ENCODE measurements around the gene NDUFS8. TPM values are rescaled to one million over a fixed set of nuclear protein-coding genes. Genes with fewer than 3 reads are reported as not detected.
A peak's percentile ranks its signal among the peaks of the same experiment; 100 is the strongest.

NDUFS8 gene
- total and polyA plus RNA-seq, 2 donors (not counting 1 experiment from before 2014, with no cell fraction given), result 73.9 to 84.6 TPM

DNA sequence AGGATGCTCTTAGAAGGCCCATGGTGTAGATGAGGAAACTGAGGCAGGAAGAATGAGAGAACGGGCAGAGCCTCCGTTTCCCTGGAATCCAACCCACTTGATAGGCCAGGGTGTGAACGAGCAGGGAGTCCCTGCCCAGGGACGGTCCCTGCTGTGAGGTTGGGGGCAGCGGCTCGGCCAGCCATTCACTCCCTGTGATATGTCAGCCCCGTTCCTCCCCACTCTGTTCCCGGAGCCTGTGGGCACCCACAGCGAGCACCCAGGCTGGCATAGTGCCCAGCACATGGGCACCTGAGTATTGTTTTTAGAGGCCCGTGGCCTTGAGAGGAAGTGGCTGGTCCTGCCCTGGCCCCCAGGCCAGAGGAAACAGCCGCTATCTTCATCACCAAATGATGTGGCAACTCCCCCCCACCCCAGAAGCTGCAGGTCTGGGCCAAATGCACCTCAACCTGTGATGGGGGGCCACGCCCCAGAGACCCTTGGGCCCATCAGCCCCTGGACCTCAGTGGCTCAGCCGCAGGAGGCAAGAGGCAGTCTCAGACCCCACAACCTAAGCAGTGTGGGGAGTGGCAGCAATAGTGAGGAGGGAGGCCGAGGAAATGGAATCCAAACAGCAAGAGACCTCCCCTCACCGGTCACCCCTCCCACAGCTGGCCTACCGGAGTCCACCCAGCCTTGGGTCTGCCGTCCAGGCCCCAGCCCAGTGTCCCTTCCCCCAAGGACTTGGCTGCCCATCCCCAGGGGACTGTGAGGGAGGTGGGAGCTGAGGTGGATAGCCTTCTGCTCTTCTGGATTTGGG lies 18.2 kb upstream of the NDUFS8 start:
- no peaks in the 10 kb centered on the region for H3K9me3 Mint-ChIP-seq (ENCODE audit: insufficient read depth)
- no peak overlapping the region for H3K27ac Mint-ChIP-seq
- peaks cover 16% of the 10 kb centered on the region for H4K20me1 ChIP-seq (ENCODE audit: control insufficient read depth, insufficient read depth, low read length, poor library complexity, severe bottlenecking)
- ChIA-PET CTCF (interaction anchor here (4.9 kb wide), 1 partner anchor 197 kb away, joined by 72 read pairs; no protein-coding TSS in a partner anchor), POLR2A (interaction anchor here (1.0 kb wide), 1 partner anchor 255 kb away, joined by 3 read pairs; no protein-coding TSS in a partner anchor)
- H3K4me3 ChIP-seq (ENCODE audit: control extremely low read depth in 1 of 5, extremely low read depth in 1 of 5, insufficient read depth in 1 of 5, low read depth in 2 of 5, low read length in 4 of 5), result no peak overlapping the region
- H3K36me3 ChIP-seq (replicated peaks in 1 of 2; ENCODE audit: control extremely low read depth in 1 of 2, control insufficient read depth in 1 of 2, extremely low read depth in 1 of 2, insufficient read depth in 2 of 2, low read length in 1 of 2), result no peaks in the 10 kb centered on the region
- WGBS (ENCODE audit: insufficient coverage), result 77% methylated on average over 9 of the region's 17 CpGs
- intact Hi-C loops (cut with micrococcal nuclease), result no loop called here
- no peak overlapping the region for H2AFZ ChIP-seq (ENCODE audit: insufficient read depth, low read depth, low read length, poor library complexity, severe bottlenecking)
- H3K9ac ChIP-seq (ENCODE audit: low read length), result no peak overlapping the region
- ATAC-seq (ENCODE audit: low read depth) (no peak), DNase-seq (no peak)
- H3K79me2 ChIP-seq (ENCODE audit: control insufficient read depth, insufficient read depth, low read length), result peaks cover 21% of the 10 kb centered on the region
- H3K9me3 ChIP-seq (ENCODE audit: control extremely low read depth in 1 of 3, control insufficient read depth in 2 of 3, insufficient read depth in 1 of 3, low read length in 2 of 3), result no peaks in the 10 kb centered on the region
- peaks cover 32% of the 10 kb centered on the region for H3K4me1 Mint-ChIP-seq
- H3K4me1 ChIP-seq (ENCODE audit: control insufficient read depth in 2 of 2, insufficient read depth in 2 of 2, low read length in 2 of 2), result peaks cover 34 to 42% of the 10 kb centered on the region in 2 donors
- no peak overlapping the region for H3K4me3 Mint-ChIP-seq
- no peaks in the 10 kb centered on the region for H3K27me3 Mint-ChIP-seq
- TF ChIP-seq EZH2 (IDR thresholded peaks at IDR 0.05; ENCODE audit: borderline replicate concordance, insufficient read depth, low read depth, low read length, poor library complexity, severe bottlenecking), result no peak
- H3K27ac ChIP-seq (ENCODE audit: low read length in 2 of 2), result no peak overlapping the region
- no peak overlapping the region for H3K4me2 ChIP-seq (replicated peaks; ENCODE audit: low read depth, low read length, poor library complexity, severe bottlenecking)
- H3K27me3 ChIP-seq (replicated peaks in 1 of 4; ENCODE audit: control extremely low read depth in 1 of 4, control insufficient read depth in 3 of 4, insufficient read depth in 4 of 4, low read length in 3 of 4), result no peaks in the 10 kb centered on the region

DNA sequence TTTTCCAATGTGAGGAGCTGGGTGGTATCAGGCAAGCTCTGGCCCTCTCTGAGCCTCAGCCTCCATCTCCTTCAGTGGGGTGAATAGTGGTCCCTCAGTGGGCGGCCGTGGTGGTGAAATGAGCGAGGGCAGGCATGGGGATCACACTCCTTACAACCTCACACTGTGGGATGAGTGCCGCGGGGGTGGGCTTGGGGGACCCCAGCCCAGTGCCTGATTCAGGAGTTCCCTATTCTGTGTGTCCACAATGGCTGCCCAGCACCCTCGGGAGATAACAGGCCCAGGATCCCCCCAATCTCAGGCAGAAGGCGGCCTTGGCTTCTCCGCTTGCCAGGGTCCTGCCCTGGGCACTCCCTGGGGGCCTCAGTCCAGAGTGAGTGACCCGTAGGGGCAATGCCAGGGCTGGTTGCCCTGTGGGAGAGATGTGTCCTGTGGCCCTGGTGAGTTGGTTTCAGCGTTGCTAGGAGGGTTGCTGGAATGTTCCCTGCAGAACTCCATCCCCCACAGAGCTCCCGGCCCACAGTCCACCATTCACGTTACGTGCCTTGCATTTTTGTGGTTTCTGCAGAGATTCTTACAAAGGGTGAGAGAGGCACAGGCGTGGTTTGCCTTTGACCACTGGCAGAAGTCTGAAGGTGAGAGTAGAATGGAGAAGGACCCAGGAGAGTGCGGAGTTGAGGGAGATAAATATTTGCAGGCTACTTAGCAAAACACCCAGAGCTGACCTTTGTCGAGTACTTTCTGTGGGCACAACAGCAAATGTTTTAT lies 17.5 kb upstream of the NDUFS8 start:
- Histone ChIP-seq H3K4me2 (replicated peaks; ENCODE audit: low read depth, low read length, poor library complexity, severe bottlenecking) (no peak overlapping the region), H4K20me1 (ENCODE audit: control insufficient read depth, insufficient read depth, low read length, poor library complexity, severe bottlenecking) (peaks cover 8% of the 10 kb centered on the region), H3K9ac (ENCODE audit: low read length) (no peak overlapping the region), H3K79me2 (ENCODE audit: control insufficient read depth, insufficient read depth, low read length) (peaks cover 18% of the 10 kb centered on the region), H3K9me3 (ENCODE audit: control extremely low read depth in 1 of 3, control insufficient read depth in 2 of 3, insufficient read depth in 1 of 3, low read length in 2 of 3) (no peaks in the 10 kb centered on the region), H3K4me1 (ENCODE audit: control insufficient read depth in 2 of 2, insufficient read depth in 2 of 2, low read length in 2 of 2) (peaks cover 34 to 35% of the 10 kb centered on the region in 2 donors), H3K27ac (ENCODE audit: low read length in 2 of 2) (no peak overlapping the region), H2AFZ (ENCODE audit: insufficient read depth, low read depth, low read length, poor library complexity, severe bottlenecking) (no peak overlapping the region), H3K27me3 (replicated peaks in 1 of 4; ENCODE audit: control extremely low read depth in 1 of 4, control insufficient read depth in 3 of 4, insufficient read depth in 4 of 4, low read length in 3 of 4) (no peaks in the 10 kb centered on the region), H3K36me3 (replicated peaks in 1 of 2; ENCODE audit: control extremely low read depth in 1 of 2, control insufficient read depth in 1 of 2, extremely low read depth in 1 of 2, insufficient read depth in 2 of 2, low read length in 1 of 2) (no peaks in the 10 kb centered on the region), H3K4me3 (ENCODE audit: control extremely low read depth in 1 of 5, extremely low read depth in 1 of 5, insufficient read depth in 1 of 5, low read depth in 2 of 5, low read length in 4 of 5) (no peak overlapping the region)
- ChIA-PET POLR2A (interaction anchor here (1.0 kb wide), 1 partner anchor 254 kb away, joined by 3 read pairs; no protein-coding TSS in a partner anchor), CTCF (no interaction called here)
- TF ChIP-seq, protein P1, sequence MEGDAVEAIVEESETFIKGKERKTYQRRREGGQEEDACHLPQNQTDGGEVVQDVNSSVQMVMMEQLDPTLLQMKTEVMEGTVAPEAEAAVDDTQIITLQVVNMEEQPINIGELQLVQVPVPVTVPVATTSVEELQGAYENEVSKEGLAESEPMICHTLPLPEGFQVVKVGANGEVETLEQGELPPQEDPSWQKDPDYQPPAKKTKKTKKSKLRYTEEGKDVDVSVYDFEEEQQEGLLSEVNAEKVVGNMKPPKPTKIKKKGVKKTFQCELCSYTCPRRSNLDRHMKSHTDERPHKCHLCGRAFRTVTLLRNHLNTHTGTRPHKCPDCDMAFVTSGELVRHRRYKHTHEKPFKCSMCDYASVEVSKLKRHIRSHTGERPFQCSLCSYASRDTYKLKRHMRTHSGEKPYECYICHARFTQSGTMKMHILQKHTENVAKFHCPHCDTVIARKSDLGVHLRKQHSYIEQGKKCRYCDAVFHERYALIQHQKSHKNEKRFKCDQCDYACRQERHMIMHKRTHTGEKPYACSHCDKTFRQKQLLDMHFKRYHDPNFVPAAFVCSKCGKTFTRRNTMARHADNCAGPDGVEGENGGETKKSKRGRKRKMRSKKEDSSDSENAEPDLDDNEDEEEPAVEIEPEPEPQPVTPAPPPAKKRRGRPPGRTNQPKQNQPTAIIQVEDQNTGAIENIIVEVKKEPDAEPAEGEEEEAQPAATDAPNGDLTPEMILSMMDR (IDR thresholded peaks at IDR 0.05), result no peak
- TF ChIP-seq EZH2 (IDR thresholded peaks at IDR 0.05; ENCODE audit: borderline replicate concordance, insufficient read depth, low read depth, low read length, poor library complexity, severe bottlenecking), result no peak
- H3K9me3 Mint-ChIP-seq (ENCODE audit: insufficient read depth), result no peaks in the 10 kb centered on the region
- peak overlapping the region; percentile 20 for H3K27ac Mint-ChIP-seq
- DNase-seq, result no peak
- no peak for ATAC-seq (ENCODE audit: low read depth)
- H3K4me3 Mint-ChIP-seq, result no peak overlapping the region
- WGBS (ENCODE audit: insufficient coverage), result 92% methylated on average over 10 of the region's 16 CpGs
- intact Hi-C loops (cut with micrococcal nuclease), result no loop called here
- no peaks in the 10 kb centered on the region for H3K27me3 Mint-ChIP-seq
- H3K4me1 Mint-ChIP-seq, result peaks cover 29% of the 10 kb centered on the region

Data from B cell (primary cell).